HG03097 (cell line): ENCODE measurements around the gene STRA6.
"Not testable (repeated sequence)": the region's sequence is repeated elsewhere in the genome, so short reads cannot be mapped to it uniquely, and the experiment has no call there.

ENCODE experiments used
- ATAC-seq: cut with Tn5 transposase; IDR thresholded peaks from one replicate; pipeline ENCODE4 v1.9.1; 2021; ENCODE audit not compliant: unreplicated experiment, low FRiP score

STRA6 gene

DNA sequence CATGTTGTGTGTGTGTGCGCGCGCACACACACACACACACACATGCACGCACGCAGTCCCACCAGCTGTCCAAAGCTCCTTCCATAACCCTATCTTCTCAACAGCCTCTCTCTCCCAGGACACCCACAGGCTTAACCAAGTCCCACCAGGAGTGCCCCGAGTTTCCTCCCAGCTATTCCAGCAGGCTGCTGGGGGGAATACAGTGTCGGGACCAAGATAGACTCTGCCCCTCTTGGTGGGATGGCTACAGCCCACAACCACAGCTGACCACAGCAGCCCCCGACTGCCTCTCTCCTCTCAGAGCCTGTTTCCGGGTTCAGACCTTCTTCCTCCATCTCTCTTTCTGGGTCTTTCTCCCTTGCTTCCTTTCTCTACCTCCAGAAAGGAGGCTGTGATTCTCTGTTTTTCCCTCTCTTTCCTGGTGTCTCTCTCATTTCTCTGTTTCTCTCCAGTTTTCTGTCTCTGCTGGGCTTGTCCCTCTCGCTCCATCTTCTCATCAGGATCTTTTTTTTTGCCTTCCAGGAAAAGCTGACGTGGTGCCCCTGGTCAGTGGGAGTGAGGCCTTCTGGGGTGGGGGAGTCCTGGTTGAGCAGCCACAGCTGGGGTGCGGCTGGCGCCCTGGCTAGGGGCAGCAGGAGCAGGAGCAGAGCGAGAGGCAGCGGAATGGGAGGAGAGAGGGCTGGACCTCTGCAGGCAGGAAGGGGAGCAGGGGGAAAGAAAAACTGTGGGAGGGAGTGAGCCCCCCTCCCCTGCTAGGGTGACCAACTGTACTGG is 32.3 kb downstream of the STRA6 start:
- no peak for ATAC-seq

DNA sequence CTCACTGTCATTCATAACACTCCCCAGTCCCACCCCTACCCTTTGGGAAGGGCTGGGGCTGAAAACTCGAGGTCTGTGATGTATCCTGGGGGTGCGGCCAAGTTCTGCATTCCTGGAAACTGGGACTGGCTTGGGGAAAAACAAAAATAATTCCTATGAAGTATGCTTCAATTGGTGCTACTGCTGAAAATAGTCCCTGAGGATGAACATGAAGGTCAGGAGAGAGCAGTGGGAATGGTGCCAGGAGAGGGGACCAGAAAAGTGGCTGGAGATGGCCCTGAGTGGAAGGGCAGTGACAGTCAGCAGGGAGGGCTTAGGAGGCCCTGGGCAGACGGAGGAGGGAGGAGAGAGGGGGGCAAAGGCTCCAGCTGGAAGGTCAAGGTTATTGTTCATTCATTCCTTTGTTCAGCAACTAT is 33.9 kb downstream of the STRA6 start:
- no peak for ATAC-seq

GRCh38 chr15:74167891-74168331 is 34.7 kb downstream of the STRA6 start:
- ATAC-seq = no peak

GRCh38 chr15:74165461-74165860 is 37.1 kb downstream of the STRA6 start:
- no peak for ATAC-seq

DNA sequence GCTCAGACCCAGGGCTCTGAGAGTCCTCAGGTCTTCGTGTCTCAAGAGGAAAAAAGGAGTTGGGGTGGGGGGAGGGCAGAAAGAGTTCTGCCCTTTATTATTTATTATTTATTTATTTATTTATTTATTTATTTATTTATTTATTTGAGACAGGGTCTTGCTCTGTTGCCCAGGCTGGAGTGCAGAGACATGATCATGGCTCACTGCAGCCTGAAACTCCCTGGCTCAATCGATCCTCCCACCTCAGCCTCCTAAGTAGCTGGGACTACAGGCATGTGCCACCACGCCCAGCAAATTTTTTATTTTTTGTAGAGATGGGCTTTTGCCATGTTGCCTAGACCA is 40.4 kb downstream of the STRA6 start:
- not testable (repeated sequence) for ATAC-seq

- not testable (repeated sequence) for ATAC-seq
These were observed 42.2 kb downstream of the STRA6 start for GRCh38 chr15:74160390-74160789.

DNA sequence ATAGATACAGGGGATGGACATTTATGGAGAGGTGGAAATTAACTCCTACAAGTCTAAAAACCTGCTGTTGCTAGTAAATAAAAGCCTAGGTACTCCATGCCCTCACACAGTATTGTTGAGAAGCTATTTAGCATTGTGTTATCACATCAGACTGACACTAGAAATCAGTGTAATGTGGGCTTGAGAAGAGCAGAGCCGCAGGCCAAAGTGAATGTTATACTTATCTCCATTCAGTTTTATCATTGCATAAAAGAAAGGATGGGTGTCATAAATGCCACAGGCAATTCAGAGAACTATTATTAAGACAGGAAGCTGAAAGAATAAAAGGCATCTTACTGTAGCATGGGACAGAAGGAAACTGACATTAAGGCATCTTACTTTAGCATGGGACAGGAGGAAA is 42.8 kb downstream of the STRA6 start:
- no peak for ATAC-seq

DNA sequence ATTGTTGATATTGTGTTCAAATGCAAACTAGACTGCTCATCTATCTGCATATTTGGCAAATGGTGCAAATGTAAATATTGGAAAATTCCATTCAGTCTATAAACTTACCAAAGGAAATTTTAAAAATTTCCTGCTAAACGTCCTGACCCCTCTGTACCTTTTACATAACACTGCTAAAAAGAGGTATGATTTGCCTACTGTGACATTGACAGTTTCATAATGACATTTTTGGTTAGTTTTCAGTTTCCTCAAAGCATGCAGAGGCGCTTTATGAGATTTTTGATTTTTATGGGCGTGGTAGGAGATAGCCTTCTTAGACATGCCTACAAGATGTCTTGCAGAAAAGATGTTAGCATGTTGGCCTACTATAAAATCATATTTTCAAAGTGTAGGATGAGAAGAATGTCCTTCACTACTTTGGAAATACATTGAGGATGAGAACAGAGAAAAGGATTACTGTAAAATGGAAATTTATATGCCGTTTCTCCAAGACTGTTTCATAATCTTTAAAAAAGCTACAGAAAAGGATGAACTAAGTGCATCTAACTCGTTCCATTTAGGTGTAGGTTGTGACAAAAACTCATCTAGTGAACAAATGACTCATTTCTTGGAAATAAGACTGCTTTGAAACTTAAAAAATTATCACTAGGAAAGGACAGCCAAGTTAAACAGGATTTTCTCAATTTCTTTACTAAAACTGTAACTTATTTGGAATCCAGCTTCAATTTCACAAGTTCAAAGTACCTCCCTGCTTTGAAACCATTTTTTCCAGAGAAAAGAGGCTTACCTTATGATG is 43.5 kb downstream of the STRA6 start:
- ATAC-seq = no peak

- no peak for ATAC-seq
These were observed 44.4 kb downstream of the STRA6 start for GRCh38 chr15:74157868-74158827.

DNA sequence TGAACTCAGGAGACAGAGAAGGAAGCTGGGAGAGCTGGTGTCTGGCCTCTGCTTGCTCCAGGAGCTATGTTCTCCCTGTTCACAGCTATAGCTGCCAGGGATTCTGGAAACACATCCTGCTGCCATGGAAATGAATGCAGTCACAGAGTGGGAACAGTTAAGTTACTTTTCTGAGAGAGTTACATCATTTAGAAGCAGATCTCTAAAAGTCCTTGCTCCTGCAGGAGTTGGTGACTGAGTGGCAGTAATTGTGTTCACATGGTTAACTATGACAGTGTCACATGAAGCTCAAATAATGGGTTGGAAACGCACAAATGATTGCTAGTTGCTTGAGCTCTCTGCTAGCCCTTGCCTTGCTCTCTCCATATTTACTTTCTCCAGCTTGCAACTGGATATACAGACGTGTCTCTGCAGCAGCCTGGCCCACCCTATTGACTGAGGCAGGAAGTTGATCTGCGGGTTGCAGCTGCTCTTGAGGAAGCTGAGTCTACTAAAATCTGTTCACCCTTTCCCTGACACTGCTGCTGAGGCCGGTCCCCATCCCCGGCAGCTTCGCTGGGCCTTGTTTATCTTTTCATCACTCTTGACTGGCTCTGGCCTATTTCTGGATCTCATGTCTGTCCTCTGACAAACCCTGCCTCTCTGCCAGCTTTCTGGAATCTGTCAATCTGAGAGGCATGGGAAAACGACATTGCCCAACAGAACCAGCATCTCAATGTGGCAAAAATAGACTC is 45.7 kb downstream of the STRA6 start:
- no peak for ATAC-seq

GRCh38 chr15:74155766-74156417 is 46.7 kb downstream of the STRA6 start:
- ATAC-seq = no peak

GRCh38 chr15:74147051-74147450 is 55.5 kb downstream of the STRA6 start:
- no peak for ATAC-seq

GRCh38 chr15:74146277-74146800 is 56.2 kb downstream of the STRA6 start:
- ATAC-seq = no peak

DNA sequence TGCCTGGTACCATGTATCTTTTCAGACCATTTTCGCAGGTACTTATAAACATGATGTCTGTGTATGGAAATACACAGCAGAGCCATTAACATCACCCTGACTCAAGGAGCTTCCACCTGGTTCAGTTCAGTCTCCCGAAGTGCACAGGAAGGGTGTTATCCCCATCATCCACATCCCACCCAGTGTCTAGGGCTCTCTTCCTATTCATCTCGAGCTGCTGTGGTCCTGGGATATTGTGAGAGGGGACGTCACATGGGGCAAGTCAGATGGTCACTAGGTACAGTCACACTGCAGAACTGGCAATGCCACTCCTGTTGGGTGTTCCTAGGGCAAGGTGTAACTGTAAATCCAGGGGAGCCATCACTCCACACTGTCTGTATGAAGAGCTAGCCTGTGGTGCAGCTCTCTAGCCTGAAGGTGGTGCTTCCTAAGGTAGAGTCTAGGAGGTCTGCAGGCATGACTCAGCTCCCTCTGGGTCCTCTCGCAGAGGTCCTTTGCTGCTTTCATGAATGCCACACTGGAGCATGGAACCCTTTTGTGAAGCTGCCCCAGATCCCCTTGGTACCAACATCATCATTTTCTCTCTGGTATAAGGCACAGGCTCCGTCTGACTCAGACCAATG is 58.3 kb downstream of the STRA6 start:
- ATAC-seq = no peak

DNA sequence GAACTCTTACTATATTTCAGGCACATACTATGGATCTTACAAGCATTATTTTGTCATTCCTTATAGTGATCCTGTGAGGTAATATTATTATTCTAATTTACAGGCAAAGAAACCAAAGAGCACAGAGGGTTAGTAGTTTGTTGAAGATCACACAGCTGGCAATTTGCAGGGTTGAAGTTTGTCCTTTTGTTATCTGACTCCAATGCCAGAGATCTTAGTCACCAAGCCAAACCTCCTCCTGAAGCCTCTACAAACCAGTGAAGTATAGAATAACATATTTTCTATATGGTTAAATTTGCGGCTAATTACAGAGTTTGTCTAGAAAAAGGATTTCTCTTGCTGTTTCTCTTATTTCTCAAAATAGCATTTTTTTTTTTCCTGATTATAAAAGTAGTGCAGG is 61.0 kb downstream of the STRA6 start:
- ATAC-seq = no peak

DNA sequence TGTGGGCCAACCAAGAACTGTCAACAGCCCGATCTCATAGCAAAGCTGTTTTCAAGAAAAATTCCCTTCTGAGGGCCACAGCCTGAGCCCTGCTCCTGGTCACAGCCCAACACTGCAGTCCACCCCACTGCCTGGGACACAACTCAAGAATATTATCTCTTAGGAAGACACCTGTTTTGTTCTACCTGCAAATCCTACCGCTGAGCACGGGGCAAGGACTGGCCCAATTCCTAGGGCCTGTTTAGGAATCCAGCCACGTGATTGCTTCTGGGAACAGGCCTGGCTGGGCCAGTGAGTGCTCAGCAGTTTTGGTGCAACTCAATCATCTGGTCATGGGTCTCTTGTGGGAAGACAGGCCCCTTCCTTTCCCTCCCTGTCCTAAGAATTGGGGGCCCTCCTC is 63.9 kb downstream of the STRA6 start:
- no peak for ATAC-seq

GRCh38 chr15:74137537-74137894 is 65.1 kb downstream of the STRA6 start:
- no peak for ATAC-seq

DNA sequence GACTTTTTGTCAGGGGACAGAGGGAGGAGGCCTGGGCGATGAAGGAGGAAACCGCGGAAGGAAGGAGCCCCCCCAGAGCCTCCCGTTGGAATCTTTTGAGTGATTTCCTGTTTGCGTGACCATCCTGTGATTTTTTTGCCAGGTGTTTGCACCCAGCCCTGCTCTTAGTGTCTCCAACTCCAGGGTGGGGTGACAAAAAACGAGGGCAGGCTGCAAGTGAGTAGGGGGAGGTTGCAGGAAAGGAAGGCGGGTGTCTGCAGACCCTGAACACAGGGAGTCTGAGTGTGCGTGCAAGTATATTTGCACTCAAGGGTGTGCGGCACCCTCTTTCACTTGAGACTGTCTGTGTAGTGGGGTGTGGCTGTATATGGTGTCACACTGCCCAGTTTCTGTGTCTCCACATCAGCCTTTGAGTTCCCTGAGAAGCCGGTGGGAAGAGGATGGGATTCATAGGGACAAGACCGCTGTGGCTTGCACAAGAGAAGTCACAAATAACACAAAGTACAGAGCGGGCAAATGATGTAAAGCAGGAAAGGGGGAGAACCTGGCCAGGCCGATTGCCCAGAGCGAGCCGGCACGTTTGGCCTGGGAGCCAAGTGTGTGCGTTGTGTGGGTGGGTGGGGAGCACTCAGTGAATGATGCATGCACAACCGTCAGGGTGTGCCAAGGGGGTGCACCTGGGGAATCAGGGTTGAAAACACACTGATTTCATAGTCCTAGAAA is 65.6 kb downstream of the STRA6 start:
- ATAC-seq = no peak

DNA sequence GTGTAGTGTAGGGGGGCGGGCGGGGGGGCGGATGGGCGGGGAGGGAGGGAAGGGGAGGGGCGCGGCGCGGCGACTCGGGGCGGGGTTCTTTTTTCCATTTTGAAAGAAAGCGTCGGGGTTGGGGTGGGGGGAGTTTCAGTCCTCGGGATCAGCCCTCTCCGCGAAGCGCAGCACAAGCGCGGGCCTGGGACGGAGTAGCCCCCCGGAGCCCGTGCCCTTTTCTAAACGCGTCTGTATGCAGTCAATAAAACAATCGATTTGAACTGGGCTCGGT is 66.1 kb downstream of the STRA6 start:
- ATAC-seq = no peak
